ENCODE measurements around the gene SMTN.

The SMTN gene

DNA sequence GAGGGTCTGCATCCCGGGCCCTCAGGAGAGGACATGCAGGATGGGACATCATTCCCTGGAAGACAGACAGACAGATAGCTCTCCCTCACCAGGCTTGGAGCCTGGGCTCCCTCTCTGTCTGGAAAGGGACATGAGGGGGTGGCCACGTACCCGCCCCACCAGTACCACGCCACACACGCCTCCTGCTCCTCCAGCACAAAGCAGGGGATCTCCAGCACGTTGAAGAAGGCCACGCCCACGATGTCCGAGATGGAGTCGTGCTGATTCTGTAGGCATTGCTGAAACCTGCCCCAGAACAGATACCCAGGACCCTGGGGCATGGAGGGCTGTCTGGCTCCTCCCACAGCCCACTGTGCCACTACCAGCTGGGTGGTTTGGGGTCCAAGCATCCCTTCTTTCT, 57.0 kb downstream of the SMTN start:
- in situ Hi-C loops (cut with HindIII; ENCODE audit: low pct_ligation_motif_present, low pct_unique_long_range_greater_than_20kb, low sequenced_read_pairs): no loop called here
- no peak for DNase-seq

DNA sequence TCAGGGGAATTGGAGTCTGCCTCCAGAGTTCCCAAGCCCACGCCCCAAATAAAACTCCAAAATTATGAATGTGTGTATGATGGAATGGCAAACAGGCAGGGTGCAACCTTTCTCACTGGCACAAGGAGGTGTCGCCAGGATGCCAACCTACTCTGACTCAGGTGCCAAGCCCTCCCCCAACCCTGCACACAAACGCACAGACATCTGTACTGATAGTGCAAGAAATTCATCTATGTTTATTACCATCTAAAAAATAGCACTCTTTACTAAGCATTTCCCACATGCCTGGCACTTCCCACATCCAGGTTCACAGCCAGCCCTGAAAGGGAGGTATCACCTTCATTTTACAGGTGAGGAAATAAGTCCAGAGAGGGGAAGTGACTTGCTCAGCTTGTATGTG, 57.9 kb downstream of the SMTN start:
- in situ Hi-C loops (cut with HindIII; ENCODE audit: low pct_ligation_motif_present, low pct_unique_long_range_greater_than_20kb, low sequenced_read_pairs): no loop called here
- DNase-seq: no peak

DNA sequence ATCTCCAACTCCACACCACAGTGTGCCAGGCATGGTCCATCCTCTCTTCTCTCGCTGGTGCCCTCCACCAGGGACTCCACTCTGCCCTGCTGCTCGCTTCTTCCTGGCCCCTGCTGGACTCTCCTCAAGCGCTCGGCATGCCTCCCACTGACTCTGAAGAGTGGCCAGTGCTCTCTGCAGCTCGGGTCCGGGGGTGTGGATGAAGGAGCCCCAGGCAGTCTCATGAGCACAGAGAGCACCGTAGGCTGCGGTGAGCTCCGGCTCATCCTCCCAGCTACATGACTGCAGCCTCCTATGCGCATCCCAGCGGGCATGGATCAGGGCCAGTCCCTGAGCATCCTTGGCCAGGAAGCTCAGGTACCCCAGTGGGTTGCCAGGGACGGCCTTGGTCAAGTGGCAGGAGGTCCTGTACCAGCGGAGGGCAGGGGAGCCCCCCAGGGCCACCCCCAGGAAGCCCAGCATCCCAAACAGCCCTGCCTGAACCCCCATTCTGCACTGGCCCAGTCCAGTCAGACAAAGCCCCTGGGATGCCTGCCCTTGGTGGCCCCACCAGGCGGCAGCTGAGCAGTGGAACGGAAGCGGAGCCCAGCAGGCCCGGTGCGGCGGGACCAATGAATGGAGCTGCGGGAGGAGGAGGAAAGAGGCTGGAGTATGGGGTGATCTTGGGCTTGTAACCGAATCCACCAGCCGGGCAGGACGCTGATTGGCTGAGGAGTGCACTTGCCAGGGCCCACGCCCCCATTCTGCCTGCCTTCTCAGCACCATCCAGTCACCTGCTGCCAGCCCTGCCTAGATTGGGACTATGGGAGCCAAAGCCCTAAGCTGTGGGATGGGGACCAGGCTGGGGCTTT, 59.0 kb downstream of the SMTN start, which contains the start of gene PLA2G3:
PLA2G3 (minus strand) TSS at position 643 of the 851 bp plus-strand sequence; CDS start at position 489, 154 bp downstream.
- DNase-seq: no peak
- in situ Hi-C loops (cut with HindIII; ENCODE audit: low pct_ligation_motif_present, low pct_unique_long_range_greater_than_20kb, low sequenced_read_pairs): no loop called here

DNA sequence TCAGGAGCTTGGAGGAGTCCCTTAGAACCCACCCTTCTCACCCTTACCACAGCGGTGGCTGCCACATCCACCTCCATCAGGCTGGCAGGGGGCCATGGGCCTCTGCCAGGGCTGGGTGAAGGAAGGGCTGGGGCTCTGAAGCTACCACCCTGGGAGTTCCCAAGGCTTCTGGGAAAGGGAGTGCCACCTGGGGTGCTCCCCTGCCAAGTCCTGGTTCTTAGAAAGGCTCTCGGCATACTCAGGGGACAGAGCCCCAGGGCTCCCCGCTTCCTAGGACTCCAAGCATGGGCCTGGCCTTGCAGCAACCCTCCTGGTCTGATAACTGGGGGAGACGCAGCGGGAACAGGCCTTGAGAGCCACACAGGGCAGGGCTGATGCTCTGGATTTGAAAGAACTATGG, 59.6 kb downstream of the SMTN start:
- DNase-seq: no peak
- in situ Hi-C loops (cut with HindIII; ENCODE audit: low pct_ligation_motif_present, low pct_unique_long_range_greater_than_20kb, low sequenced_read_pairs): no loop called here

DNA sequence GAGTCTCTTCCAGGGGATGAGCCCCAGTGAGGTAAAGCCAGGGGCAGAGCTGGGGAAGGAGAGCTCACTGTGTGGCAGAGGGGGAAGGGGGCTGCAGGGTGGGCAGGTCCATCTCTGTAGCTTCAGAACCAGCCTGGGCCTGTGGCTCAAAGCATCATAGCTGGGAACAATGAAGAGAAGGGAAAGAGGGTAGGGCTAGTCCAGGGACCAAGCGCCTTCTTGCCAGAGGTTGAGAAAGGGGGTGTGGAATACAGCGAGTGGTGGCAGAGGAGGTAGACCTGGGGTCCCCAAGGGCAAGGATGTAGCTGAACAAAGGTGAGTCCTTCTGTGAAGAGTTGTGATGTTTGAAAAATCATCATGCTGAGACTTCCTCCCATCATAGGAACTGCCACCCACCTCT, 60.4 kb downstream of the SMTN start:
- in situ Hi-C loops (cut with HindIII; ENCODE audit: low pct_ligation_motif_present, low pct_unique_long_range_greater_than_20kb, low sequenced_read_pairs): no loop called here
- no peak for DNase-seq

DNA sequence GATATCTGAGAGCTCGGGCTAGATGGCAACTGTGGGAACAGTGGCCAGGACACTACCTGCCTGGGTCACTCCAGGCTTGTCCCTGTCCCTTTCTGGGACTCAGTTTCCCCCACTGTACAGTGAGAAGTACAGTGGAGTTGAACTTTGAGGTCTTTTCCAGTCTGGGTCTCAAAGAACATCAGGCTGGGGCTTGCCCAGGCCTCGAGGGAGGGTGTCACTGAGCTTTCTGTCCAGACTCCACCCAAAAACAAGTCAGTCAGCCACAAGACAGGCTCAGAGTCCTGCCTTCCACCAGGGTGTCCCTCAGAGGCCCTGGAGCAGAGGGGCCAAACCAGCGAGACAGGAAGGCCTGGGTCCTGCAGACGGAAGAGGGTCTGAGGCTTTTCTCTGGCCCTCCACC, 61.2 kb downstream of the SMTN start:
- no peak for DNase-seq
- in situ Hi-C loops (cut with HindIII; ENCODE audit: low pct_ligation_motif_present, low pct_unique_long_range_greater_than_20kb, low sequenced_read_pairs): no loop called here

DNA sequence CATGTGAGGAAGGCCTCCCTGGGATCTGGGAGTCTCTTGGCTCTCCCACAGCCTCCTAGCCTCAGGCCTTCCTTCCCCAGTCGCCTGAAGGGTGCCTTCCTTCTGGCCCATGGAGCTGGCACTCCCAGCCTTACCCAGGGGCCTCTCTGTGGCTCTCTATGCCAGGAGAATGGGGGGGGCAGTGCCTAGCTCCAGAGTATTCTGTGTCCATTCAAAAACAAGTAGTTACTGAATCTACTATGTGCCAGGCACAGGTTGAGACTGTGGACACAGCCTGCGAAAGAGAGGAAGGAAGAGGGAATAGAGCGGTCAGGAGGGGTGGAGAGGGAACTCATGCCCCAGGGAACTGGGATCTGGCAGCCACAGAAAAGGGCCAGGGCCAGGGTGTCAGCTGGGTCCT, 61.9 kb downstream of the SMTN start:
- in situ Hi-C loops (cut with HindIII; ENCODE audit: low pct_ligation_motif_present, low pct_unique_long_range_greater_than_20kb, low sequenced_read_pairs): no loop called here
- DNase-seq: no peak

DNA sequence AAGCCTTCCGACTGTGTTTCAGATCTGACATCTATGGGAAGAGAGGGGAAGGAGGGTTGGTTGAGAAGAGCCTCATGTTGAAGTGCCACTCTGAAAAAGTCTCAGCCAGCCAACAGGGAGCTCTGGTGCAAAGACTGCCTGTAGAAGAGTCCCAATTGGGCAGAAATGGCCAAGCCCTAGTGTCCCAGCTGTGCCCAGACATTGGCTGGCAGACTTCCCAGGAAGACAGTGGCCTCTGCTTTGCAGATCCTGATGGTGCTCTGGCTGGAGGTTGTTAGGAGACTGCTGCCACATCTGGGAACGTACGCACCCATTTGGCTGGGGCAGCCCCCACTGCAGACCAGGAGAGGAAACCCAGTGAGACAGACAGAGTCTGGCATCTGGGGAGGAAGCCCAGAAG, 62.4 kb downstream of the SMTN start:
- no peak for DNase-seq
- in situ Hi-C loops (cut with HindIII; ENCODE audit: low pct_ligation_motif_present, low pct_unique_long_range_greater_than_20kb, low sequenced_read_pairs): no loop called here

DNA sequence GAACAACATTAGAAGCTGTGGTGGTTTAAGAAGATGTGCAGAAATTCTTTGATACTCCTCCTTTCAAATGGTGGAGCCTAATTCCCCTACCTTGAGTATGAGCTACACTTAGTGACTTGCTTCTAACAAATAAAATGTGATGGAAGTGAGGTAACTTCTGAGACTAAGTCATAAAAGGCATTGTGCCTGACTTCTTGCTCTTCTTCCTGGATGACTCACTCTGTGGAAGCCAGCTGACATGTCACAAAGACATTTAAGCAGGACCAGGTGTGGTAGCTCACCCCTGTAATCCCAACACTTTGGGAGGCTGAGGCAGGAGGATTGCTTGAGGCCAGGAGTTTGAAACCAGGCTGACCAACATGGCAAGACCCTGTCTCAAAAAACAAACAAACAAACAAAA, 63.1 kb downstream of the SMTN start:
- DNase-seq: no peak

DNA sequence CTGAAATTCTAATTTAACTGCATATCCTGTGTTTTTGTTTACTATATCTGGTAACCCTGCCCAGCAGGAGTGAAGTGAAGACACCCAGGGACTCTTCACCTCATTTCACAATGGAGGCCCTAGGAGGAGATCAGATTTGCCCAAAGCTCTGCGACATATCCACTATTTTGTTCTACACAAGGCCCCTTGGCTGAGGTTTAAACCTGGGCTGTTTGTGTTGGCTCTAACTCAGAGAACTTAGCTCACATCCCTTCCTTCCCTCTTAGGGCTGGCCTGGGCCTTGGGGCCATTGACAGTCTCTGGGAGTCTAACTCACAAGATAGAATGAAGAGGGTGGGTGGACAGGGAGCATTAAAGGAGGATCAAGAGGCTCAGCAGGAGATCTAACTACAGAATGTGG, 67.4 kb downstream of the SMTN start:
- no peak for DNase-seq
- in situ Hi-C loops (cut with HindIII; ENCODE audit: low pct_ligation_motif_present, low pct_unique_long_range_greater_than_20kb, low sequenced_read_pairs): no loop called here

More for the DNA sequence above, 63.1 kb downstream of the SMTN start:
- in situ Hi-C loops (cut with HindIII; ENCODE audit: low pct_ligation_motif_present, low pct_unique_long_range_greater_than_20kb, low sequenced_read_pairs): no loop called here

DNA sequence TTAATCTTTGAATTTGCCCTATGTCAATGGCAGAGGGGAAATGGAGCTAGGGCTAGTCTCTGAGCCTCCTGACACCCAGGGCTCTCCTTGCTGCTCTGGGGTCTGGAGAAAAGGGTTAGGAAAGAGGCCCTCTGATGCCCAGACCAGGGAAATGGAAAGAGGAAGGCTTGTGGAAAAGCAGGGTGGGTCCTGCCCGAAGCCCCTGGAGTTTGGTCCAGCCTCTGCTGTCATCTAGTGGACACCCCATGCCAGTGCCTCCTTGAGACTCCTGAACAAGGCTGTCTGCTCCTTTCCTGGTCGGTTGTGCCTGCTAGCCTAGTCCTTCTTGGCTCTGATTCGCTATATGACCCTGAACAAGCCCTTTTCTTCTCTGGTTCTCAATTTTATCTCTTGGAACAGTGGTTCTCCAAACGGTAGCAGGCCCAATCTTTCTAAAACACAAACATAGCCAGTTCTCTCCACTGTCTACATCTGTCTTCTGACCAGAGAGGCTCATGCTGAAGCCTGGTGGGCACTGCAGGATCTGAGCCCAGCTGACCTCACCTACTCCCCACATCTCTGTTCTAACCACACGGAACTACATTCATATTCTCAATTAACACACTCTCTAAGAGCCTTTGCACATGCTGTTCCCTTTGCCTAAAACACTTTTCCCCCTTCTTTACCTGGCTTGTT, 68.0 kb downstream of the SMTN start:
- in situ Hi-C loops (cut with HindIII; ENCODE audit: low pct_ligation_motif_present, low pct_unique_long_range_greater_than_20kb, low sequenced_read_pairs): no loop called here
- DNase-seq: peak; percentile 56

DNA sequence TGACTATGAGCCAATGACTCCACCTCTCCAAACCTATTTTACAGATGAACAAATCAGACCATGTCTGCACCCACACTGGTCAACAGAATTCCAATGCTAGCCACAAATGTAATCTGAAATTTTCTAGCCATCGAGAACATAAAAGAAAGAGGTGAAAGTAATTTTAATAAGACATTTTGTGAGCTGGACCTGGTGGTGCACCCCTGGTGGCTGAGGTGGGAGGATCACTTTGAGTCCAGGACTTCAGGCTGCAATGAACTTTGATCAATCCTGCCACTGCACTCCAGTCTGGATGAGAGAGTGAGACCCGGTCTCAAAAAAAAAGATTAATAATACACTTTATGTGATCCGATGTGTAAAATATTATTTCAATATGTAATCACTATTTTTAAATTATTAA, 69.5 kb downstream of the SMTN start:
- DNase-seq: no peak
- in situ Hi-C loops (cut with HindIII; ENCODE audit: low pct_ligation_motif_present, low pct_unique_long_range_greater_than_20kb, low sequenced_read_pairs): no loop called here

DNA sequence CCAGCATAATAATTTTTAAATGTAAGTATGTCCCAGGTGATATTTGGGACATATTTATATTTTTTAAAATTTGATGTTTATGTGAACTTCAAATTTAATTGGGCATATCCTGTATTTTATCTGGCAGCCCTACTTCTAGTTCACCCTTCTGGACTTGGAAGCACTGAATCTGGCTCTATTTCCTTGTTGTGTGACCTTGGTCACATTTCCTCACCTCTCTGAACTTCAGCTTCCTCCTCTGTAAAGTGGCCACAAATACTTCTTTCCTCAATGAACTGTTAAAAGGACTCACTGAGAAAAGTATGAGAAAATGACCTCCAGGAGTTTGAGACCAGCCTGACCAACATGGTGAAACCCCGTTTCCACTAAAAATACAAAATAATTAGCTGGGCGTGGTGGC, 70.8 kb downstream of the SMTN start:
- in situ Hi-C loops (cut with HindIII; ENCODE audit: low pct_ligation_motif_present, low pct_unique_long_range_greater_than_20kb, low sequenced_read_pairs): no loop called here
- no peak for DNase-seq

DNA sequence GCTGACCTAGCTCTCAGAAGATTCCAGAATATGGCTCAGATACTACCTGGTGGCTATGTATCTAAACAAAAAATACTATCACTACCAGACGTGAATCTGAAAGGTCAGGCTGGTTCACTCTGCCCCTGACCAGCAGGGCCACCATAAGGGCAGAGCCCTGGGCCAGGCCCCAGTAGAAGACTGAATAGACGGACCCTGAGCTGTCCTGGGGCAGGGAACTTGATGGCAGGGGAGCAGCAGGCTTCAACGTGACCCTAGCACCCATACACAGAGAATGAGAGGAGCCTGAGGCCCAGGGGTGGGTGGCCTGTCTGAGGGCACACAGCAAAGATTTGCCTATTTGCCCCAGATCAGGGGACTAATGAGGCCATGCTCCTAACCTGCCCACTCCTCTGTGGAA, 72.2 kb downstream of the SMTN start:
- no peak for DNase-seq
- in situ Hi-C loops (cut with HindIII; ENCODE audit: low pct_ligation_motif_present, low pct_unique_long_range_greater_than_20kb, low sequenced_read_pairs): no loop called here
